ENCODE measurements around the gene P2RX6.

- TF ChIP-seq ARNT (IDR thresholded peaks at IDR 0.05) (no peak), ZNF384 (IDR thresholded peaks at IDR 0.05) (no peak)
Observed at GRCh38 chr22:21075516-21076138, 60.7 kb downstream of the P2RX6 start.
